GM19463 (cell line): Measurements from ENCODE around the gene MDH2.
A peak's percentile ranks its signal among the peaks of the same experiment; 100 is the strongest.
"Not testable (repeated sequence)": the region's sequence is repeated elsewhere in the genome, so short reads cannot be mapped to it uniquely, and the experiment has no call there.

Source experiments
- ATAC-seq: cut with Tn5 transposase; IDR thresholded peaks from one replicate; pipeline ENCODE4 v1.9.1; 2021; ENCODE audit warnings: mild to moderate bottlenecking, moderate library complexity; ENCODE audit not compliant: unreplicated experiment

Gene MDH2, protein sequence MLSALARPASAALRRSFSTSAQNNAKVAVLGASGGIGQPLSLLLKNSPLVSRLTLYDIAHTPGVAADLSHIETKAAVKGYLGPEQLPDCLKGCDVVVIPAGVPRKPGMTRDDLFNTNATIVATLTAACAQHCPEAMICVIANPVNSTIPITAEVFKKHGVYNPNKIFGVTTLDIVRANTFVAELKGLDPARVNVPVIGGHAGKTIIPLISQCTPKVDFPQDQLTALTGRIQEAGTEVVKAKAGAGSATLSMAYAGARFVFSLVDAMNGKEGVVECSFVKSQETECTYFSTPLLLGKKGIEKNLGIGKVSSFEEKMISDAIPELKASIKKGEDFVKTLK

DNA sequence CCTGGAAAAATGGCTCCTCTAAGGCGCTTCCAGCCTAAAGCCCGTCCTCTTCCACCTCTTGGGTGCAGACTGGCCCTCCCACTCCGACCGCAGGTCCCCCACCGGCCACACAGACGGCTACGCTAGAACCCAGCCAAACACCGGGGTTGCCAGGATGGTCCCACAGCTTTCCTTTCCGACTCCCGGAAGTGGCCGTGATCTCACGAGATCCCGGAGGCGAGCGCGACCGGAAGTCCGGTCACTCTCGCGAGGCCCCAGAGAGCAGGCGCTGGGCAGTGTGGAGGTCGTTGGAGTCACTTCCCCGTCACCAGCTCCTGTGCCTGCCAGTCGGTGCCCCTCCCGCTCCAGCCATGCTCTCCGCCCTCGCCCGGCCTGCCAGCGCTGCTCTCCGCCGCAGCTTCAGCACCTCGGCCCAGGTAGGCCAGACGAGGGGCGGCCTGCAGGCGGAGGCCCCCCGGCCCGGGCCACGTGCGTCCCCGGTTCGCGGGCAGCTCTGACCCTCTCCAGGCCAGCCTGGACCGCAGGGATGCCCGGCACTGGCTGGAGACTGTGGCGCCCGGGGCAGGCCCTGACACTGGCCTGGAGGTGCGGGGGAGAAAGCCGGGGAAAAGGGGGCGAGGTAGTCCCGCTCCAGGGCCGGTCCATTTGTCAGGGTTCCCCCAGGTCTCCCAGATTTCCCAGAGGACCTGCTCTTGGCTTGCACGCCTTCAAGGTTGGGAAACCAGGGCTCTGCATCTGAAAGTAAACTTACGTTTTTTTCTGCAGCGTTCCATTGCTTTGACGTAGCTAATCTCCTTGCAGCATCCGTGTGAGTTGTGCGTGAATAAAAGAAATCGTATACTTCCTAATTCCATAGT, at the start of gene MDH2, which contains the start of gene STYXL1:
Gene MDH2, plus strand, starts transcription at position 296 of the 857 bp plus-strand sequence. Its CDS starts 55 bp downstream, at position 351.
Gene STYXL1, minus strand, starts transcription at position 190 of the 857 bp plus-strand sequence. CDS start 17,477 bp downstream, outside the sequence.
- peak; percentile 96 for ATAC-seq

- no peak for ATAC-seq
Observed at GRCh38 chr7:76000566-76000965, 47.3 kb upstream of the MDH2 start.

- no peak for ATAC-seq
Observed at GRCh38 chr7:76002139-76002538, 45.8 kb upstream of the MDH2 start.

DNA sequence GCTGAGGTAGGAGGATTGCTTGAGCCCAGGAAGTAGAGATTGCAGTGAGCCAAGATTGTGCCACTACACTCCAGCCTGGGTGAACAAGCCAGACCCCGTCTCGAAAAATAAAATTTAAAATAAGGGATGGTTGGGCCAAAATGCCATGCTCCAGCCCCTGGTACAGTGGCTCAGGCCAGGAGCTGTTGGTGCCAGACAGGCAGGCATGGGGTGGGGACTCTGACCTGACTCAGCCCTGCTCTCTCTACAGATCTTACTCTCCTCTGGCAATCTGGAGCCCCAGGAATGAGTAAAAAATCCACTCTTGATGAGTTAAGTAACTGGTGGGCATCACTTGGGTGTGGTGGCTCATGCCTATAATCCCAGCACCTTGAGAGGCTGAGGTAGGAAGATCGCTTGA, 45.1 kb upstream of the MDH2 start:
- no peak for ATAC-seq

GRCh38 chr7:76003351-76003750, 44.6 kb upstream of the MDH2 start:
- ATAC-seq = no peak

GRCh38 chr7:76005004-76005403, 42.9 kb upstream of the MDH2 start:
- ATAC-seq = not testable (repeated sequence)

DNA sequence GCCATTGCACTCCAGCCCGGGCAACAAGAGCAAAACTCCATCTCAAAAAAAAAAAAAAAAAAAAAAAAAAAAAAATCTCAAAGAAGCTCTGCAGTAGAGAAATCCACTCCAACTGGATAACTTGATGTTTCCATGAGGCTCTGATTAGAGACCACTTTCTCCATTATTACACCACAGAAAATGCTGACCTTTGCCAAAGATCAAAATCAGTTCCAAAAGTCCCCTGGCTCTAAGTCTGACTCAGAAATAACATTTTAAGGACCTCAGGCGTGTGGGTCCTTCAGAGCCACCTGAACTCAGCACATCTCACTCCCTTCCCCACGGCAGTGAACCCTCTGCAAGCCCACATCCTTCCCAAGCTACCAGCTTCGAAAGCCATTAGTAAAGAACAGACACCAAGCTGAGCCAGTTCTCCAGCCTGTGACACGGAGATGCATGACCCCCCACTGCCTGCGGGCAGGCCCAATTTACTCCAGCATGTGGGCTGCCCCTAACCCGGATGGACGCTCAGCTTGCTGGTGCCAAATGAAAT, 39.7 kb upstream of the MDH2 start:
- ATAC-seq = no peak

DNA sequence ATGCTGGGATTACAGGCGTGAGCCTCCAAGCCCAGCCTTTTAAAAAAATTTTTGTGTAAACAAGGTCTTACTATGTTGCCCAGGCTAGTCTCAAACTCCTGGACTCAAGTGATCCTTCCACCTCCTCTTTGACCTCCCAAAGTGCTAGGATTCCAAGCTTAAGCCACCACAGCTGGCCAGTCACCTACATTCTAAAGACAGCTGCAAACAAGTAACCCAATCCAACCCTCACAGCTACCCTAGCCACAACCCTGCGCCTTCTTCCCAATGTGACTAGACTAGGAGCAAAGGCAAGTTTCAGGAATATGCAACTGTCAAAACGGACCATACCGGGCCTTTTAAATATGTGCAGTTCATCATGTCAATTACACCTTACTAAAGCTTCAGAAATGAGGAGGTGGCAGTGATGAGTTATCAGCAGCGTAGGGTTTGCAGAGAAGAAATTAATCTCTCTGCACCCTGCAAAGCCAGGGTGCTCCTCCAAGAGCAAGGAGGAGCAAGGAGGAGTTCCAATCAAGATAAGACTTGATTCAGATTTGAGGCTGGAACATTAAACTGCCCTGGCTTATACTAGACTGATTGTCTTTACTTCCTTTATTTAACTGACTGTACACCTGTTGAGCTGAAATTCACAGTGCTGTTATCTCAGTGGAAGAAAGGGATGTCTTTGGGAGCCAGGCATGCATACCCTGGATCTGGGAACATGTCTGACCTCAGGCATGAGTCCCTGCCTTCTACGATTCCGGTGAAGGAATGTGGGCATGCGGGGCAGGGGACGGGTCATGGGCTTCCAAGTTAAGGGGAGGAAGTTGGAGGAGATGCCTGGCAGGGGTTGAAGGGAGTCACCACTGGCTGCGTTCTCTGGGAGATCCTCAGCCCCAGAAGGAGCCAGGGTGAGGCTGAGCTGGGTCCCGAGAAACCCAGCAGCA, 38.0 kb upstream of the MDH2 start:
- no peak for ATAC-seq

DNA sequence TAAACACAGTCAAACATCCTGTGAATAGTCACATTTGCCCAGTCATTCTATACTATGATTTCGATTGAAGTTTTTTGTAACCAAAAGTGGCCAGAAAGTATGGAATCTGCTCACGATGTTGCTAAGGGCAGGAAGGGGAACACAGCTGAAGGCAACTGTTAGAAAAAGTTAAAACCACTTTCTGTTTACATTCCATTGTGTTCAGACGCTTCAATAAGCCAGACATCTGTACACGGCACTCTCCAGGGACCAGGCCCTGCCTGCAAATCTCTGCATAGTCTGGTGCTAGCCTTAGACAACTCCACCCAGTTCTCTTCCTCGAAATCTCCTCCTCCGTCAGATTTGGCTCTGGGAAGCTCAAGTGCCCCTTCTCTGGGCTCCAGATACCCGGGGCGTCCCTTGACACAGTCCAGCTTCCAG, 36.5 kb upstream of the MDH2 start:
- no peak for ATAC-seq

GRCh38 chr7:76016191-76016947, 31.5 kb upstream of the MDH2 start:
- ATAC-seq = no peak

DNA sequence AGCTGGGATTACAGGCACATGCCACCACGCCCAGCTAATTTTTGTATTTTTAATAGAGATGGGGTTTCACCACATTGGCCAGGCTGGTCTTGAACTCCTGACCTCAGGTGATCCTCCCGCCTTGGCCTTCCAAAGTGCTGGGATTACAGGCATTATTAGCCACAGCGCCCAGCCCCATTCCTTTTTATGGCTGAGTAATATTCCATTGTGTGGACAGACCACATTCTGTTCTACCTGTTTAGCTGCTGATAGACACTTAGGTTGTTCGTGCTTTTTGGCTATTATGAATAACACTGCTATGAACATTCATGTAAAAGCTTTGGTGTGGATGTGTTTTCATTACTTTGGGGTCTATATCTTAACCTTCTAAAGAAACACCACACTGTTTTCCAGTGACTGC, 29.4 kb upstream of the MDH2 start:
- not testable (repeated sequence) for ATAC-seq

- no peak for ATAC-seq
Observed at GRCh38 chr7:76020031-76020714, 27.7 kb upstream of the MDH2 start.

DNA sequence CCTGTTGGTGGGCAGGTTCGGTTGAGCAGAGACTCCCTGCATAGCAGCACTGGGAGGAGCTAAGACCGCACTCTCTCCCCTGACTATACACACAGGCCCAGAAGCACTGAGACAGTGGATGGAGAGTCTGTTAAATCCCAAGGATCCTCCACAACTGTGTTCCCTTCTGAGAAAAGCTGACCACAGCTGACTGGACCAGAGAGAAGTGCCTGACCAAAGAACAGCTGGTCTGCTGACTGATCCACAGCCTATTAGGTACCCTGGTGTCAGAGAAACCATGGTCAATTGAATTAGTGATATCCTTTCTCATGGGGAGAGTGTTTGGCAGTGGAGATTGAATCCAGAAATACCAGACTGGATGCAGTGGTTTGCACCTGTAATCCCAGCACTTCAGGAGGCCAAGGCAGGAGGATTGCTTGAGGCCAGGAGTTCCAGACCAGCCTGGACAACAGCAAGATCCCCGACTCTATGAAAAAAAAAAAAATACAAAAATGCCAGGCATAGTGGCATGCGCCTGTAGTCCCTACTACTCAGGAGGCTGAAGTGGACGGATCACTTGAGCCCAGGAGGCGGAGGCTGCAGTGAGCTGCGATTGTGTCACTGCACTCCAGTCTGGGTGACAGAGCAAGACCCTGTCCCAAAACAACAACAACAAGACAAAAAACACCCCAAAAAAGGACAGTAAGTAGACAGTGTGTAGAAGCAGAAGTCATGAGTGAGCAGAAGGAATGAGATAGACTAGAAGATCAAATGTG, 25.7 kb upstream of the MDH2 start:
- ATAC-seq = no peak

- ATAC-seq = no peak
Observed at GRCh38 chr7:76023002-76023401, 24.9 kb upstream of the MDH2 start.

GRCh38 chr7:76029682-76030081, 18.2 kb upstream of the MDH2 start:
- not testable (repeated sequence) for ATAC-seq

- no peak for ATAC-seq
Observed at GRCh38 chr7:76031964-76032363, 15.9 kb upstream of the MDH2 start.

DNA sequence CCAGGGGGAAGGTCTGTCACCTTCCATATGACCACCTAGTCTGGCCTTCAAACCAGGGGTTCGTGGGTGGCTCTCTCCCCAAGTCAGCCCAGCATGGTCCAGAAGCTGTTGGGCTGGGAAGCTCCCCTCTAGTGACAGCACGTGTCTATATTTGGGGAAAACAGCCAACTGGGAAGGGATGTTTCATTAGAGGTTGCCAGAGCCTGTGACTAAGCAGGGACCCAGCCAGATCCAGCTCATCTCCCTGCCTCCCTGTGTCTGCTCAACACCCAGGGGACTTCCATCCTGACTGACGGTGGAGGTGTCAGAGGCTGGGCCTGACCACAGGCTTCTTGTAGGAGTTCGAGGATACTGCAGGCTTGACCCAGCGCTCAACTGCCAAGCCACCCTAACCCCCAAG, 10.6 kb upstream of the MDH2 start:
- ATAC-seq = no peak

DNA sequence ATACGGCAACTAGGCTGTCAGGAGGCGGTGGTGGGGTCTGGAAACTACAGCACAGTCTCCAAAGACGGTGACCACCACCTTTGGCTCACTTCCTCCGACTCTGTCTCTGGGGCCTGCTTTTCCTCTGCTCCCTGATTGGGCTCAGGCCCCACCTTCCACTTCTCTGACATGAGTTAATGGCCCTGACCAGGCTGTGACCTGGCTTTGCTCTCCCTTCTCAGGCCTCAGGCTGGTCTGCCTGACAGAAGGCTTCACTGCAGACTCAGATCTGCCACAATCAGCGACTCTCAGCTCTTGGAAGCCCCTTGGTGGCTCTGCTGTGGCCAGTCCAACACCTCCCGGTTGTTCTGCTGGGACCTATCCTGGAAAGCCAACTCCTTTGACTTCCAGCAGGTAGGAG, 7.8 kb upstream of the MDH2 start:
- ATAC-seq = no peak
